Measurements from ENCODE around the gene DOCK2.
"Not testable (repeated sequence)": the region's sequence is repeated elsewhere in the genome, so short reads cannot be mapped to it uniquely, and the experiment has no call there.

The DOCK2 gene

GRCh38 chr5:169832304-169832703 is 195.2 kb downstream of the DOCK2 start:
- DNase-seq = no peak

- DNase-seq = no peak
Observed at GRCh38 chr5:169832845-169833244, 195.8 kb downstream of the DOCK2 start.

- DNase-seq = not testable (repeated sequence)
Observed at GRCh38 chr5:169833681-169834292, 196.7 kb downstream of the DOCK2 start.

- DNase-seq = not testable (repeated sequence)
Observed at GRCh38 chr5:169834540-169834939, 197.5 kb downstream of the DOCK2 start.

GRCh38 chr5:169836835-169837536 is 199.9 kb downstream of the DOCK2 start:
- DNase-seq = no peak

- DNase-seq = no peak
Observed at GRCh38 chr5:169837686-169838085, 200.6 kb downstream of the DOCK2 start.

- no peak for DNase-seq
Observed at GRCh38 chr5:169838688-169839087, 201.6 kb downstream of the DOCK2 start.

GRCh38 chr5:169840405-169840804 is 203.3 kb downstream of the DOCK2 start:
- DNase-seq = no peak

- DNase-seq = no peak
Observed at GRCh38 chr5:169842699-169843098, 205.6 kb downstream of the DOCK2 start.

GRCh38 chr5:169847519-169847918 is 210.4 kb downstream of the DOCK2 start:
- DNase-seq = no peak

- DNase-seq = no peak
Observed at GRCh38 chr5:169848271-169848670, 211.2 kb downstream of the DOCK2 start.

GRCh38 chr5:169848792-169849191 is 211.7 kb downstream of the DOCK2 start:
- no peak for DNase-seq

- no peak for DNase-seq
Observed at GRCh38 chr5:169850409-169850808, 213.3 kb downstream of the DOCK2 start.

GRCh38 chr5:169851321-169851850 is 214.3 kb downstream of the DOCK2 start:
- DNase-seq = no peak

- DNase-seq = no peak
Observed at GRCh38 chr5:169856571-169856970, 219.5 kb downstream of the DOCK2 start.

- DNase-seq = no peak
Observed at GRCh38 chr5:169860585-169860984, 223.5 kb downstream of the DOCK2 start.

- no peak for DNase-seq
Observed at GRCh38 chr5:169861433-169861832, 224.4 kb downstream of the DOCK2 start.

GRCh38 chr5:169861934-169862333 is 224.9 kb downstream of the DOCK2 start:
- DNase-seq = no peak

- no peak for DNase-seq
Observed at GRCh38 chr5:169862391-169862811, 225.3 kb downstream of the DOCK2 start.

- no peak for DNase-seq
Observed at GRCh38 chr5:169864483-169864882, 227.4 kb downstream of the DOCK2 start.

GRCh38 chr5:169867347-169867746 is 230.3 kb downstream of the DOCK2 start:
- no peak for DNase-seq

- no peak for DNase-seq
Observed at GRCh38 chr5:169869066-169869465, 232.0 kb downstream of the DOCK2 start.

GRCh38 chr5:169870211-169870610 is 233.1 kb downstream of the DOCK2 start:
- DNase-seq = no peak

- DNase-seq = no peak
Observed at GRCh38 chr5:169871826-169872490, 234.9 kb downstream of the DOCK2 start.
